Measurements from ENCODE around the gene EEF2K.
"Not testable (repeated sequence)": the region's sequence is repeated elsewhere in the genome, so short reads cannot be mapped to it uniquely, and the experiment has no call there.

EEF2K gene

DNA sequence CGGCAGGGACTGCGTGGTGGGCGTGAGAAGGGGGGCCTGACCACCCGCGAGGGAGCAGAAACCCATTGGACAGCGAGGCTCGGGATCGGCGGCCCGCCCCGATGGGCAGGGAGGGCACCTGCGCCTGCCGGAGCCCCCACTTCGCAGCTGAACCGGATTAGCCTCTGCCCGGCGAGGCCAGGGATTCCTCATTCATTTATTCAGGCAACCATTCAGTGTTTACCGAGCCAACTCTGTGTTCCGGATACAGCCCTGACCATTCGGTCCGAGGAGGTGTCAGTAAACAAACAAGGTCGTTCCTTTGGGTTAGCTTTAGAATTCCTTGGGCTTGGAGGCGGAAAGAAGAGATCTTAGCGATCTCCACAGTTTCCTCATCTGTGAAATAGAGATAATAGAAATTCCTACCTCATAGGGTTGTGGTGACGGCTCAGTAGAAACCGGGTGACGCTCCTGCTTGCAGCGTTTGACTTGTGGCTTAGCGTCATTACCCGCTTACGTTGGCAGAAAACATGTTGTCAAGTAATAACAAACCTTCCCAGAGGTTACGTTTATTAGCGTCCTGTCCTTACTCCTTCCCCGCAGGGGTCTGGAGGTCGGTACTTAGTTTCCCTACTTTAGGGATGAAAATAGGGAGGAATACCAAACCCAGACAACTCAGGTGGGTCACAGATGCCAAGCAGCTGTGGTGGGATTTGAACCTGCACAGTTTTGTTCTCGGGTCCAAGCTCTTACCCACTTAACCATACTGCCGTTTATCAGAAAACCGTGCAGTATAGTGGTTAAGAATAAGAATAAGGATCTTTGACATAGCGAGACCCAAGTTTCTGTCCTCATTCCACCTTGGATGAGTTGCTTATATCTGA lies 92.0 kb downstream of the EEF2K start:
- DNase-seq: peak; percentile 82

DNA sequence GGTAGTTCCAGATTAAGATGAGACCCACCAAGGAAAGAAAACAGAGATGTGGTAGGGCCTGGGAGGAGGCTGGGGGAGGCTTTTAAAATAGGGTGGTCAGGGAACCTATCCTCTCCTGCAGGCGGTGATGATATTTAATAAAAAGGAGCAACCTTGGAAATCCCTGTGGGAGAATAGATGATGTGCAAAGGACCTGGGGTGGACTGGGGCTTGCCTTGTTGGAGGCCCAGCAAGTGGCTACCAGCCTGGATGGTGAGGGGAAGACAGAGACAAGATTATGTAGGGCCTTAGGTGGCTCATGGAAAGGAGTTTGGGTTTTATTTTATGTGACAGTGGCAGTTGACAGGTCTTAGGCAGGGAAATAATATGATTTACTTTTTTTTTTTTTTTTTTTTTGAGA lies 93.0 kb downstream of the EEF2K start:
- no peak for DNase-seq

DNA sequence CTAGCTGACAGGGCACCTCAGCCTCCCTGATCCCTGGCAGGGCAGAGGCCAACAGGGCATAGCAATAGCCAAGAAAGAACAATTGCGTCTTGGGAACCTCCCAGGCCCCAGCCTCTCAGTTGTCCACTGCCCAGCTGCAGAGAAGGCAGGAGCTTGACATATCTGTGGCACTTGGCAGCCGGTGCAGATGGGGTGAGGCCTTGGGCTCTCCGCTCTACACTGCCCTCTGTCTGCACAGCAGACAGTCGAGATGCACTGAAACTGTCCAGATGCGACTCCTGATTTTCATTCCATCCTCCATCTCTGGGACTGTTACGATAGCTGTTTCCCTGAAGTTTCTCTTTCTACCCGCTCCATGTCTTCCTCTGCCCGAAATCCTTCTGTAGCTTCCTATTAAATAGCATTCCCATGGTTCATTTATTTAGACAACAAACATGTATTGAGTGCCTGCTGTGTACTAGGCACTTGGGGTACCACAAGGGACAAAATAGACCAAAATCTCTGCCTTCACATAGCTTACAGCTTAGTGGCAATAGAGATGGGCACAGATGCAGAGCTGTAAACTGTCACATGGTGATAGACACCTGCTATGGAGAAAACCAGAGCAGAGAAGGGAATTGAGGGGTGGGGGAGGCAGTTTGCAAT lies 94.5 kb downstream of the EEF2K start:
- DNase-seq: peak; percentile 33

DNA sequence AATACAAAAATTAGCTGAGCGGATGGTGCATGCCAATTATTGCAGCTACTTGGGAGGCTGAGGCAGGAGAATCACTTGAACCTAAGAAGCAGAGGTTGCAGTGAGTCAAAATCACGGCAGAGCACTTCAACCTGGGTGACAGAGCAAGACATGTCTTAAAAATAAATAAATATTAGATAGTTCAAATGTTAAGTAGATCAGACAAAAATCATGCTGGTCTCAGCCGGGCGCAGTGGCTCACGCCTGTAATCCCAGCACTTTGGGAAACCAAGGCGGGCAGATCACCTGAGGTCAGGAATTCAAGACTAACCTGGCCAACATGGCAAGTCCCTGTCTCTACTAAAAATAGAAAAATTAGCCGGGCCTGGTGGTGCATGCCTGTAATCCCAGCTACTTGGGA lies 95.3 kb downstream of the EEF2K start:
- DNase-seq: not testable (repeated sequence)

DNA sequence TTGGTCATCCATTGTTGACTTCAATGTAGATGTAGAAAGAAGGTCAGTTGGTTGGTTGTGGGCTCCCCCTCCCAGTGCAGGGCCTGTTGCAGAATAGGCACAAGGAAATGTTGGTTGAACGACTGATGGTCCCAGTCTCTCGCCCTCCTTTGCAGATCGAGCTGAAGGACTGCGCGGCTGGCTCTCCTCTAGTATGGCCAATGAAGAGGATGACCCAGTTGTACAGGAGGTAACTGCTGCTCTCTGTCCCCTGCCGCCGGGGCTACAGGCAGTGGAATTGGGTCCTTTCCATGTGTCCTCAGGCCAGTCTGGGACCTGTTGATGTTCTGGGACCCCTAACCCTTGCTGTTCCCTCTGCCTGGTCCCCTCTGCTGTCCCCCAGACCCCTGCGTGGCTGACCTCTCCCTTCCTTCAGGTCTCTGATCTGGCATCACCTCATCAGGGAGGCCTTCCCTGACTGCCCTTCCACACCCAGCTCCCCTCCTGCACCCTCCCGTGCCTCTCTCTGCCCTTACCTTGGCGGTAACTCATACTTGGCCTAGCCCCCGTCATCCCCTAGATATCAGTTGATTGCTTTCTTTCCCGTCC lies 96.8 kb downstream of the EEF2K start:
- DNase-seq: no peak

DNA sequence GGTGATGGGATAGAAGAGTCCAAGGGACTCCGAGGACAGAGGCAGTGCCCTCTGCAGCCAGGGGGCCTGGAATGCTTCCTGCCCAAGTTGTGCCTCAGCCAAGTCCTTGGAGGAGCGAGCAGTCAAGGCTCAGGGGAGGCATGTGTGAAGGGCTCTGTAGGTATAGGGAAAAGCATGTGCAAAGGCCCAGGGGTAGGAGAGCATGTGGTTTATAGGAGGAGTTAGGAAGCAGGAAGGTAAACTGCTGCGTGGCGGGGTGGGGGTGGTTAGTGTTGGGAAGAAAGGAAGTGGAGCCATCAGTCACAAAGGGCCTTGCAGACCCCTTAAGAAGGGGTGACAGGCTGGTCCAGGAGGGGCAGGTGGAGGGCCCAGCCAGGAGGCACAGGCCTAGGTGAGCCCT lies 98.3 kb downstream of the EEF2K start:
- no peak for DNase-seq

DNA sequence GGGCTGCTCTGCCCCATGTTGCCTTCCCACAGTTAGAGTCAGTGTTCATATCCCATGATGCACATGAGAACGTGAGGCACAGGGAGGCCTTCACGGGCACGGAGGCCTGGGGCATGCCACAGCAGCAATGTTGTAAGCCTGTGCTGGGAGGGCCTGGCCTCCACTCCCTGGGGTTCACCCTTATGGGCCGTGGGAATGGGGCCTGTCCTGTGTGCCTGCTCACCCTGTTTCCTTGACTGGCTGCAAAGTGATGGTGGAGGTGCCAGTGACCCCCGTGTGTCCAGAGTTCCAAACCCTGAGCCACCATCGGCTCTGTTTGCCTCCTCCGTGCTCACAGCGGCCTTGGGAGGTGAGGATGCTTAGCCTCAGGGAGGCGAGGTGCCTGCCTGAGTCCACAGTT lies 100.7 kb downstream of the EEF2K start:
- DNase-seq: no peak

DNA sequence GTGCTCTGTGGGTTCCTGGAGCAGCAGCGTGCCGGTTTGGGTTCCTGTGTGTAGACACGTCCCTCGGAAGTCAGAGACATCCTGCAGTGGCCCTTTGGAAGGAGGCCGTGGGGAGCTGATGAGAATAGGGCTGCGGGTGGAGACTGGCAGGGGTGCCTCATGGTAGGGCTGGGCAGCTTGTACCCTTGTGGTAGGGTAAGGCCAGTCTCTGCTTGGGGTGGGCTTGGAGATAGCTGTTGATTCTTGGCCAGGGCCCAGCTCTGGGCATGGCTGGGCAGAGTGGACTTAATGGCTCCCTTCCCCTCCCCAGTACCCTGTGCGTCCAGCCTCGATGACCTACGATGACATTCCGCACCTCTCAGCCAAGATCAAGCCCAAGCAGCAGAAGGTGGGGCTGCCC lies 101.8 kb downstream of the EEF2K start:
- DNase-seq: no peak

DNA sequence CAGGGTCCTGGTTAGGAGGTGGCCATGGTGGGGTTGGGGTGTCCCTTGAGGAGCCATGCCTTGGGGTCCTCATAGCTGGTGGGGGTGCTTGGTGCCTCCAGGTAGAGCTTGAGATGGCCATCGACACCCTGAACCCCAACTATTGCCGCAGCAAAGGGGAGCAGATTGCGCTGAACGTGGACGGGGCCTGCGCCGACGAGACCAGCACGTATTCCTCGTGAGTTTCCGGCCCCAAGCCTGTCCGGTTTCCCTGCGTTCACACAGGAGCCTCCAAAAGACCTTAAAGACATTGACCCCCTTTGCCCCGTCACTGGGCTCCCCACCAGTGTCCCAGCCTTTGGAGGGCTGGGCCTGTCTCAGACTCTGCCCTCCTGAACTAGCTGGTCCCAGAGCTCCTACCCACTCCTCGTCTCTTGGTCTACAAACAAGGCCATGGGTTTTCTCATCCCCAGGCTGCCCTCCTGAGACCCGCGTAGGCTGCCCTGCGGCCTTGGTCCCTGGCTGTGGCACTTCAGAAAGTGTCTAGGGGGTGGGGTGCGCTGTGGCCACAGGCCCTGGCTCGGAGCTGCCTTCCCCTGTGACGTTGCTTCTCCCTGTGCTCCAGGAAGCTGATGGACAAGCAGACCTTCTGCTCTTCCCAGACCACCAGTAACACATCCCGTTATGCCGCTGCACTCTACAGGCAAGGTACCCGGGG lies 102.9 kb downstream of the EEF2K start:
- no peak for DNase-seq

DNA sequence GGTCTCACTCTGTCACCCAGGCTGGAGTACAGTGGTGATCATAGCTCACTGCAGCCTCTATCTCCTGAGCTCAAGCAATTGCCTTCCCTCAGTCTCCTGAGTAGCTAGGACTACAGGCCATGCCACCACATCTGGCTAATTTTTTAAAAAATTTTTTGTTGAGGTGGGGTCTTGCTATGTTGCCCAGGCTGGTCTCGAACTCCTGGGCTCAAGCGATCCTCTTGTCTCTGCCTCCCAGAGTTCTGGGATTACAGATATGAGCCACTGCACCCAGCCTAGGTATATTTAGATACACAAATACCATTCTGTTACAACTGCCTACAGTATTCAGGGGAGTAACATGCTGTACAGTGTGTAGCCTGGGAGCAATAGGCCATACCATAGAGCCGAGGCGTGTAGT lies 105.4 kb downstream of the EEF2K start:
- DNase-seq: no peak

DNA sequence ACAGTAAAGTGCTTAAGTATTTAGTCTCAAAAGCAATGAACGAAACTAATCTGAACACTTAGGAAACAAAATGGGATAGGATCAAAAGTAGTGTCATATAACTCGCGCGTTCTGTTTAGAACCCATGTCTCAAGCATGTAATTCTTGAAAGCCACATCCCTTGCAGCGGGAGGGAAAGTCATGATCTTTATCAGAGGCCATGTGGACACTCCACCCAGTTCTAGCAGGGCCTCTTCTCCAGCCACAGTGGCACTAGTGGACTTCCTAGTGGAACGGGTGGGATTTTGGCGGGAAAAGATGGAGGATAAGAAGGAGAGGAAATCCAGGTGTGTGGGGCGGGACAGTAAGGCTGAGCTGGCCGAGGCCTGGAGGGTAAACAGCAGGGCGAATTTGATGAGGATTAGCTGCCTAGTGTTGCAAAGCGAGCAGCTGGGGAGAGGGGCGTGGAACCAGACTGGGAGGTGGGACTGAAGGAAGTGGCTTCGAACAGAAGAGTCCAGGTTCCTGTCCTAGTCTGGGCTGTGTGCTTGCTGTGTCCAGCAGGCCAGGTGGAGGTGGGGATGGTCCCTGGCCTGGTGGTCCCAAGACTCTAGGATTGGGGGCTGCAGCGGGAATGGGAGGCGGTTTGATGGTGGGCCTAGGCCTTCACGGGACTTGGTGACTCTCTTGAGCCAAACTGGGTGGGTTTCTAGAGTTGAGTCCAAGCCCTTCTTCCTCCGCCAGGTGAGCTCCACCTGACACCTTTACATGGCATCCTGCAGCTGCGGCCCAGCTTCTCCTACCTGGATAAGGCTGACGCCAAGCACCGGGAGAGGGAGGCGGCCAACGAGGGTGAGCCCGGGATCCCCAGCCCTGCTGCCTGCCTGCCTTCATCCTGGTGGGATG lies 107.1 kb downstream of the EEF2K start:
- no peak for DNase-seq

DNA sequence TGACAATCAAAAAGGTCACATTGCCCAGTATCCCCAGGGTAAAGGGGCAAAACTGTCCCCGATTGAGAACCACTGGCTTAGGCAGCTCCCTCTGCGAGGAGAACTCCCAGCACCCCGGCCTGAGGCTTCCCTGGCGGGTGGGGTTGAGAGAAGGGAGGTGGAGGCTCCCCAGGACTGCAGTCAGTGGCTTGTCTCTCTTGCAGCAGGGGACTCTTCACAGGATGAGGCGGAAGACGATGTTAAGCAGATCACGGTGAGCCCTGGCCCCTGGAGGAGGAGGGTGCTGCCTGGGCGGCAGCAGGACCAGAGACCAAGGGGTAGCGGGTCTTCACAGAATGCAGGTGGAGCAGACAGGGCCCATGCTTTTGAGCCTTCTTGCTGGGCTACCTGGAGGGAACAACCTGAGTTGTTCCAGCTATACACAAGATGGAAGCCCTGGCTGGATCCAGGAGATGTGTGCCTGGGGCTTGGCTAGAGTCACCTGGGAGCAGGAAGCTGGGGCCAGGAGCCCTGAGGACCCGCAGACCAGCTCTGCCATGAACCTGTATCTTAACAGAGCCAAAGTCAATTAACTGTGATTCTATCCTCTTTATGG lies 107.9 kb downstream of the EEF2K start:
- no peak for DNase-seq

DNA sequence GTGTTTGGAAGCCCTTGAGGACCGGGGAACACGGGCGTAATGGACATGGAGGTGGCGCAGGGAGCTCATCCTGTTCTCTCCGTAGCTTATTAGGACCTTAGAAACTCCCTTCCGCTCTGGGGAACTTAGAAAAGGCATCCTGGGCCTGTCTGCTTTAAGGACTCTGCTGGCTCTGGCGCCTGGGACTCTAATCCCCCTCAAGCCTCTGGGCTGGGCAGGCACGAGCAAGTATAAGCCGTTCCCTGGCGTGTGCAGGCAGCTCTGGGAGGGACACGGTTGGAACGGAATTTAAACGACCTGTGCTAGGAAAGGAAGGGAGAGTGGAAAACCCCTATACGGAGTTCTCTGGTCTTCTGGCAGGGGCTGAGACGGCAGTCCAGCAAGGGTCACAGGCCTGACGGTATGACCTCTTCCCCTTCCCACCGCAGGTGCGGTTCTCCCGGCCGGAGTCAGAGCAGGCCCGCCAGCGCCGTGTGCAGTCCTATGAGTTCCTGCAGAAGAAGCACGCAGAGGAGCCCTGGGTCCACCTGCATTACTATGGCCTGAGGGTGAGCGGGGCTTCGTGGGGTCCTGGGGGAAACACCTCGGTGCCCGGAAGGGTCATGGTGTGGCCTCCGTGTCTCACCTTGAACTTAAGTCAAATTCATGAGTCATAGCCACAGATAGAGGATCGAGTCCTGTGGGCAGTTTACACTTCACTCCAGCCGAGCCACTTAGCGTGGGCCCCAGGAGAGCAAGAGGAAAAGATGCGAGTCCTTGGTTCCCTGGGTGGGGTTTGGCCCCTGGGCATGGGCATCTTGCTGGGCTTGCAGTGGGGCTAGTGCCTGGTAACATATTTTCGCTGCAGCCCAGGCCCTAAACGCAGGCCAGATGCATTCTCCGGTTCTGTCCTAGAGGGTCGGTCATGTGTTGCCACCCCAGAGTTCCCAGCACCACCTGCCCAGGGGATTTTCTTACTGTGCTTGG lies 108.9 kb downstream of the EEF2K start:
- DNase-seq: no peak

DNA sequence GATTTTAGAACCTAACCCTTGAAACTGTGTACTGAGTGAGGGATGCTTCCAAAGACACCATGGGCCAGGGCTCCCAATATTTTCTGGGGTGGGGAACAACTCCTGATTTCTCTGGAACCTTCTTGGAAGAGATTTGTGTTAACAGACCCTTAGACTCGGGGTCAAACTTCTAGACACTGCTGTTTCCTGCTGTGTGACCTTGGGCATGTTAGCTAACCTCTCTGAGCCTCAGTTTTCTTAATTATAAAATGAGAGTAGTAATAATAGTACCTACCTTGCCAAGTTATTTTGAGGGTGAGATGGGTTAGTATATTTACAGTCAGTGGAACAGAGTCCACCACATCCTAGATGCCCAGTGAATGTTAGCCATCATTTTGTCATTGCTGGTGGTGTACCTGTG lies 109.9 kb downstream of the EEF2K start:
- no peak for DNase-seq

DNA sequence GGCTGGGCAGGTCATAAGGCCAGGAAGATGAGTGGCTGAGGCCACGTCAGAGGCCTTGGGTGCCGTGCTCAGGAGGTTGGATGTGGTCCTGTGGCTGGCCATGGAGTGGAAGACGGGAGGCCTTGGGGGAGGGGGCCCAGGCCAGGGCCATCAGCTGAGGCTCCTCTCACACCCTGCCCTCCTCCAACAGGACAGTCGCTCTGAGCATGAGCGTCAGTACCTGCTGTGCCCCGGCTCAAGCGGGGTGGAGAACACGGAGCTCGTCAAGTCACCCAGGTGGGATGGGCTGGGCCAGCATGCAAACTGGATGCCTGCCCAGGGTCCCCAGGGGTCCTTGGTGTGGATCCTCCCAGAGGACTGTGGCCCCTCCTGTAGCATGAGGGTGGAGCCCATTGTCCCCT lies 110.3 kb downstream of the EEF2K start:
- DNase-seq: no peak

DNA sequence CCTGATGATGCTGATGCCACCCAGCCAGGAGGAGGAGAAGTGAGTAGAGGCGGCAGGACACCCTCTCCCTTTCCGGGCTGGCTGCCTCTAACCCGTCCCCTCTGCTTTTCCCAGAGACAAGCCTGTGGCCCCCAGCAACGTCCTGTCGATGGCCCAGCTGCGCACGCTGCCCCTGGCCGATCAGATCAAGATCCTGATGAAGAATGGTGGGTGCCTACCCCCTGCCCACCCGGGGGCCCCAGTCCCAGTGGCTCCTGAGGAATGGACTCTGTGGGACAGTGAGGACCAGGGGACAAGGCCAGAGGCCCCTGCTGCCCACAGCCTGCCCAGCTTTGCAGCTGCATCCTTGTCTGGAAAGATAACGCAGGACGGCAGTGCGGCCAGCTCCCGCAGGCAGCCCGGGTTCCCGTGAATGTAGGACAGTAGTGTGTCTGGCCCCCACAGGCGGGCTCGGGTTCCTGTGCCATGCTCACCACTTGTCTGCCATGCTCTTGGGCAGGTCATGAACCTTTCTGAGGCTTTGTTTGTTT lies 111.0 kb downstream of the EEF2K start:
- DNase-seq: no peak

DNA sequence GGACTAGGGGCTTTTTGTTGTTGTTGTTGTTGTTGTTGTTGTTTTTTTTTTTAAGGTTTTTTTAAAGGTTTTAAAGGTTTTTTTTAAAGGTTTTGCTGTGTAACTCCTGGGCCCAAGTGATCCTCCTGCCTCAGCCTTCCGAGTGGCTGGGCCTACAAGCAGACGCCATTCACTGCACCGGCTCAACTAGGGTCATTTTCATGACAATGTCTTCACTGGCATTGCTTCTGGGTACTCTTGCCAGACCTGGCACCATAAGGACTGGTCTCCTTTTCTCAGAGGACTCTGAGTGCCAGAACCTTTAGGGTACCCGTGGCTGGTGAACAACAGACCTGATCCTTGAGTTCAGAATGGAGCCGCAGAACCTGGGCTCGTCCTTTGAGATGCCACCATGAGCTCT lies 111.5 kb downstream of the EEF2K start:
- no peak for DNase-seq

DNA sequence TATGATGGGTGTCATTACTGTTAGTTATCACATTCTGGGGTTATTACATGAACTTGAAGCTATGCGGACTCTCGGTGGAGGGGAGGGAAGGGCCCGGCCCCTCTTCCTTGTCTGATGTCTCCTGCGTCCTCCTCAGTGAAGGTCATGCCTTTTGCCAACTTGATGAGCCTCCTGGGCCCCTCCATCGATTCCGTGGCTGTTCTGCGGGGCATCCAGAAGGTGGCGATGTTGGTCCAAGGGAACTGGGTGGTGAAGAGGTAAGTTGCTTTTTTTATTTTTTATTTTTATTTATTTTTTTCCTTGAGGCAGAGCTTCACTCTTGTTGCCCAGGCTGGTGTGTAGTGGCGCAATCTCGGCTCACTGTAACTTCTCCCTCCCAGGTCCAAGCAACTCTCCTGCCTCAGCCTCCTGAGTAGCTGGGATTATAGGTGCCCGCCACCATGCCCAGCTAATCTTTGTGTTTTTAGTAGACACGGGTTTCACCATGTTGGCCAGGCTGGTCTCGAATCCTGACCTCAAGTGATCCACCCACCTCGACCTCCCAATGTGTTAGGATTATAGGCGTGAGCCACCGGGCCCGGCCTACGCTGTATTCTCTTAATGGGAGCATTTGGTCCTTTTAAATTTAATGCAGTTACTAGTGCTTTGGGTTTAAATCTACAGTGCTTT lies 112.7 kb downstream of the EEF2K start:
- peak; percentile 41 for DNase-seq

DNA sequence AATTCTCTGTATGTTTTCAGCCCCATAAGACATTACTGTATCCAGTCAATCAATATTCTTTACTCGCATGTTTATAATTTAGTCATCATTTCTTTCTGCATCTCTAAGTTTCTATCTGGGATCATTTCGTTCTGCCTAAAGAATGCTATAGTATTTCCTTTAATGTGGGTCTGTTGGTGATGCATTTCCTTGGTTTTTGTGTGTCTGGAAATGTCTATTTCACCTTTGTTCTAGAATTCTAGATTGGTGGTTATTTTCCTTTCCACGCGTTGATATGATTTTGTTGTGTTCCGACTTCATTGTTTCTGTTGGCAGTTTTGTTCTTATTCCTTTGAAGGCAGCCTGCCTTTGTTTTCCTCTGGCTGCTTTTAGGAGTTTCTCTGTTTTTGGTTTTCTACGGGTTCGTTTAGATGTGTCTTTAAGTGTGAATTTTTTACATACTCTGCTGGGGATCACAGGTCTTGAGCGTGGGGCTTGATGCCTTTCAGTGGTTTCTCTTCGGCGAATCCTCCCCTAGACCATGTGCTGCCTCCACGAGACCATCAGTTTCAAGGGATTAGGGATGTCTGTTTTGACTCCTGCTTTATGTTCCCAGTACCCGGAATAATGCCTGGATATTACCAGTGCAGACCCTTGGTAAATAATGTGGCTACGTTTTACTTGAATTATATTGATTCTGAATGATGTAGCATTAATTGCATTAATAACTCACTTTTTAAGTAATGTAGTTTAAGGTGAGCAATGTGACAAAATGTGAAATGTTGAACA lies 114.7 kb downstream of the EEF2K start:
- no peak for DNase-seq

Data from CD4-positive, alpha-beta T cell treated with Interferon gamma for 1 hour (primary cell).